GM12891 (cell line): ENCODE data around the gene FAM47B.

Experiments used
- PAX5 ChIP-seq: IDR thresholded peaks from 2 replicates; pipeline ENCODE4 v1.6.1; 2011; ENCODE audit warnings: low read length, moderate library complexity, mild to moderate bottlenecking; ENCODE audit not compliant: insufficient read depth, severe bottlenecking
- POLR2A ChIP-seq: IDR thresholded peaks from 2 replicates; pipeline ENCODE4 v1.6.1; 2011; ENCODE audit warnings: low read depth, low read length, control low read depth
- POLR2AphosphoS5 ChIP-seq: IDR thresholded peaks from 2 replicates; pipeline ENCODE4 v1.6.1; 2011; ENCODE audit warnings: low read depth, low read length, control low read depth
- SPI1 ChIP-seq: IDR thresholded peaks from 2 replicates; pipeline ENCODE4 v1.6.1; 2011; ENCODE audit warnings: low read depth, low read length, control low read depth
- TAF1 ChIP-seq: IDR thresholded peaks from 2 replicates; pipeline ENCODE4 v1.6.1; 2011; ENCODE audit warnings: low read depth, low read length, control low read depth

DNA sequence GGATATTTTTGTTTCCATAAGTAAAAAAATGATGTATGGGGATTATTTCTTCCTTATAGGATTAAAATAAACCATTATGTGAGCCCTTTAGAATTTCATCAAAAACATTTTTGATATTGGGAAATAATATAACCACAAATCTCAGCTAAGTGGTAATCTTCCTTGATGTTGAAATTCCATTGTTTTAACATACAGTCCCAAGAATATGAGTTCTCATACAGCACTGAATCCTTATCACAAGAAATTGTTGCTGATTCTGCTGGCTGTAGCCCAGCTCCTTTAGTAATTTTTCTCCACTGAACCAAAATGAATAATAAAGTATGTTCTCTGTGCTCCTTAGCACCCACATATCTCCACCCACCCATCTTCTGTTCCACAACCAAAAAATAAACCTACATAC, 41.9 kb upstream of the FAM47B start:
- TF ChIP-seq POLR2A (no peak), POLR2AphosphoS5 (no peak), TAF1 (no peak), SPI1 (no peak), PAX5 (no peak)
